Ramos (cell line): ENCODE data around the gene CTNNA1.

Experiments used
- in situ Hi-C: fragments of 300-500 bp; cut with MboI; formaldehyde crosslinking; loops from one replicate; pipeline ENCODE4 v1.14.3; 2022; ENCODE audit warnings: low sequenced_read_pairs; ENCODE audit not compliant: unreplicated experiment

The CTNNA1 gene

GRCh38 chr5:138943599-138944173 lies 190.5 kb downstream of the CTNNA1 start:
- in situ Hi-C loops: no loop called here

DNA sequence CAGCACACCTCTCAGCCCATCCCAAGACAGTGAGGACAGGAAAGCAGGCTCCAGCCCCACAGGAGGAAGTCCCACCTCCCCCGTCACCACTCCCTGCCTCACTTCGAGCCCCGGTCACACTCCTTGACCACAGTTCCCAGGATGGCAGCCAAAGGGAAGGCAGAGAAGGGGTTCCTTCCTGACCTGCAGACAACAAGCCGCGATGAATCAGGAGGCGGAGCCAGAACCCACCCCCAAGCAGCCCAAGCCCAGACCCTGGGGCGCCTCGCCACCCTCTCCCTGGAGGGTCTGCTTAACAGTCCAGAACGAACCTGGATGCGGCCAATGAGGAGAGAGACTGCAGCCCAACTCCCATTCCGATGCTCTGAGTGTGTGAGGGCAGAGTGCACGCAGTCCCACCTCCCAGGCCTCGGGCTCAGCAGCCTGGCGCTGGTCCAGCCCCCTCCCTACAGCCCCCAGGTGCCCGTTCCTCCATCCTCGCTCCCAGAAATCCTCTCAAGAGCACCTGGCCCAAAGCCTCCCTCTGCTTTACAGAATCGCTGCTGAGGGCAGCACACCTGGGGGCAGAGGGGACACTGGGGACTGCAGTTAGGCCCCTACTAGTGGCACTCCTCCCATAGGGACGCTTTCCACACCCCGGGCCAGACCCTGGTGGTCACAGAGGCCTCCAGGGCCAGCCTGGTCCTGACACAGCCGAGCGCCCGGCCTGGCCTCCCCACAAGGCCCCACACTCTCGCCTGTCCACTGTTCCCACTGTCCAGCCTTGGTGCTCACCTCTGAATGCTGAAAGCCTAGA lies 191.5 kb downstream of the CTNNA1 start:
- in situ Hi-C loops: no loop called here

GRCh38 chr5:138945421-138946240 lies 192.4 kb downstream of the CTNNA1 start:
- in situ Hi-C loops: no loop called here

- in situ Hi-C loops: no loop called here
Observed at GRCh38 chr5:138946241-138946623, 193.0 kb downstream of the CTNNA1 start.

DNA sequence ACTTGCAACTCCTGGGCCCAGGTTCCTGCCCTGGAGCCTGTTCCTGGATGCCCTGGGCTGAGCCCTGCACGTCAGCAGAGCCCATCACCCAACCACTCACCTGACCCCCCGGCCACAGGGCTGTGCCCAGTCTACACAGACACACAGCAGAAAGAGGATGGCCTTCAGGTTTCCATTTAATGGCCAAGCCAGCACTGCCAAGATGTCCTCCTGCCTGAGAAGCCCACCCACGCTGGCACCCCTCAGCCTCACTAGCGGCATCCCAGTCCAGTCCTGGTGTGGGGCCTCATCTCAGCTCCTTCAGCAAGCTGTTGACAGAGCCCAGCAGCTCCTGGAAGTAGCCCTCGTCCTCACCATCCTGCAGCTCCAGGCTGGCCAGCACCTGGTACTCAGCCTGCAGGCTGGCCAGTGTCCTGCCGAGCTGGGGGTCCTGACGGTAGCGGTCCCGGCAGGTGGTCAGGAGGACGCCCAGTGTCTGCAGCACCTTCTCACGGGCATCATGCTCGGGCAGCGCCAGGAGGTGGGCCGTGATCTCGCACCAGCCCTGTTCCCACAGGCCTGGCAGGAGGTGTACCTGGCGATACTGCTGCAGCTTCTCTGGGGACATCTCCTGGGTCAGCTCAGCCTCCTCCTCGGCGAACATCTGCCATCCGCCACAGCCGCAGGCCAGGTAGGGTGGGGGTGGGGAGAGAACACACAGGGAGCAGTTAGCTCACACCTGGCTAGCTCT lies 193.8 kb downstream of the CTNNA1 start:
- in situ Hi-C loops: no loop called here

- in situ Hi-C loops: no loop called here
Observed at GRCh38 chr5:138947780-138948179, 194.6 kb downstream of the CTNNA1 start.

- in situ Hi-C loops: no loop called here
Observed at GRCh38 chr5:138948471-138949222, 195.4 kb downstream of the CTNNA1 start.

DNA sequence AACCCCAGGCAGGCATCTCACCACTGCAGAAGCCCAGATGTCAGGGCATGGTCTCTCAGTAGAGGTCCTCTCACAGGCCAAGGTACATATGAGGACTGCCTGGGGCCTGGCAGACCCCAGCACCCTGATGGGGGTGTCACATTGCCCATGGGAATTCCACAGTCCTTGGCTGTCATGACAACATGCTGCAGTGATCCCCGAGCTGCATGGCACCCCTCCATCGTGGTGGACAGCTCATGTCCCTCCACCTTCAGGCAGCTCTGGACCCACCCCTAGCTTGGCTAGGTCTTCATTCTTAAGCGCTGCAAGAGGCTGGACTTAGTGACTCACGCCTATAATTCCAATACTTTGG lies 196.0 kb downstream of the CTNNA1 start:
- in situ Hi-C loops: no loop called here

GRCh38 chr5:138949988-138950387 lies 196.8 kb downstream of the CTNNA1 start:
- in situ Hi-C loops: no loop called here

DNA sequence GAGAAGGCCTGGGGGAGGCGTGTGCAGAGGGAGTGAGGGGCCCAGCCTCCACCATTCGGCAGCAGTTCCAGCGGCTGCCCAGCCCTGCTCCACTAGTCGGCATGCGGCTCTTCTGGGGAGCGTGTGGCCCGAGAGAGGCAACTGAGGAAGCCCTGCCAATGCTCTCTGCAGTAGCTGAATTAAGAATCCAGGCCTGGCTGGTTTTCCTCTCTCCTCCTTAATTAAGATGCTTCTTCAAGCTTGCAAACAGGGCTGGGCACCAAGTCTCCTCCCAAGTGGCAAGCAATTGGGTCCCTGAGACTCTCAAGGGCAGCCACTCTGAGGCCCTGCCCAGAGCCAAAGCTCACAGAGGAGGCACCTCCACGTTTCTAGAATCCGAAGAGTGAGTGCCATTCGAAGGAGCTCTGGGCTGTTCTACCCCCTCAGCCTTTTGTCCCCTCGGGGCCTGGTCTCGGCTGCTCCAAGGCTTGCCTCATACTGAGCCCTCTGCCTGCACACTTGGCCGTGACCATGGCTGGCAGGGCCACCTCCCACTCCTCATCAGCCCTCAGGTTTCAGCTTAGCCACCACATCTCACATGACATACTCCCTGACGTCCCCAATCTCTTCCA lies 197.3 kb downstream of the CTNNA1 start:
- in situ Hi-C loops: no loop called here

DNA sequence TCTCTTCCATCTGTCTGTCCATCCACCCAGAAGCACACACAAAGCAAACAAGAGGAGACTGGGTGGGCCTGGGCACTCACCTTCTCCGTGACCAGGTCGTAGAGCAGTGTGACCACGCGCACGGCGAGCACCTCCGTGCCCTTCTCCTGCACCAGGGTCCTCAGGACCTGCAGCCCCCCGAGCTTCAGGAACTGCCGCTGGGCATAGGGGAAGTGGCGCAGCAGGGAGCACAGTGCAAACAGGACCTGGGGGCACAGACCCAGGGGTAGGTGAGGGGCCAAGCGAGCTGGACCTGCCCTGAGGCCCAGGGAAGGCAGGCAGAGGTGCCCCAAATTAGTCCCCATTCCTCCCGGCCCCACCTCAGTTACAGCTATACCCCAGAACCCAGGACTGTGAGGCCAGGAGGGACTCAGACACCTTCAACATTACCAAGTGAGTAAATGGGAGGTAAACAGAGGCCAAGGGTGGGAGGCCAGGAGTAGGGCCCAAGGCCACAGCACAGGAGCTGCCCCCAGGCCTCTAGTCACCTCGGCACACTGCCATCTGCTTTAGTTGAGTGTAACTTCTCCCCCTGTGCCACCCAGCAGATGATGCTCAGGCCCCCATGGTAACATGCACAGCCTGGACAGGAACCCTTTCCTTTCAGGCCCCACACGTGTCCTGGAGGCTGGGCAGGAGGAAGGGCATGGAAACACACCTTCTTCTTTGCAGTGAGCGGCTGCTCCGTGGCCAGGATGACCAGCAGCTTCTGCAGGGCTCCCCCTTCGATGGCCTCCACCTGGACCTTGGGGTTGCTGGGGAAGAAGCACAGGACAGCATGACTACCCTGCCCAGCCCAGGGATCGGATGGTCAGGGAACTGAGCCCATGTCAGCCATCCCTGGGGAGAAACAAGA lies 198.1 kb downstream of the CTNNA1 start:
- in situ Hi-C loops: no loop called here

GRCh38 chr5:138951986-138952735 lies 198.9 kb downstream of the CTNNA1 start:
- in situ Hi-C loops: no loop called here

DNA sequence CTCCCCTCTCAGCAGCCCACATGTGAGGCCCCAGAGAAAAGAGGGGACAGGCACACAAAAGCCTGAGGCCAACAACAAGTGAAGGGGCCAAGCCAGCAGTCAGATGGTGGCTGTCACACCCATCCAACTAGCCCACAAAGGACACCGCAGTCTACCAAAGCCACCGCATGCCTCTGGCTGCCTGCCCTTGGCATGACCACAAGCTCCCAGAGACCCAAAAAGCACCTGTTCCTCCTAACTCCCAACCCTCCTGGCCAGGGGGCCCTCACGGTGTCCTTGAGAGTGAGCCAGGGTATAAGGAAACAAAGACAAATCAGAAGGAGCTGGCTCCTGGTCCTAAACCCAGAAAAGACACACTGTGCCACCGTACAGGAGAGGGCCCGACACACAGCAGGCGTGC lies 199.7 kb downstream of the CTNNA1 start:
- in situ Hi-C loops: no loop called here

DNA sequence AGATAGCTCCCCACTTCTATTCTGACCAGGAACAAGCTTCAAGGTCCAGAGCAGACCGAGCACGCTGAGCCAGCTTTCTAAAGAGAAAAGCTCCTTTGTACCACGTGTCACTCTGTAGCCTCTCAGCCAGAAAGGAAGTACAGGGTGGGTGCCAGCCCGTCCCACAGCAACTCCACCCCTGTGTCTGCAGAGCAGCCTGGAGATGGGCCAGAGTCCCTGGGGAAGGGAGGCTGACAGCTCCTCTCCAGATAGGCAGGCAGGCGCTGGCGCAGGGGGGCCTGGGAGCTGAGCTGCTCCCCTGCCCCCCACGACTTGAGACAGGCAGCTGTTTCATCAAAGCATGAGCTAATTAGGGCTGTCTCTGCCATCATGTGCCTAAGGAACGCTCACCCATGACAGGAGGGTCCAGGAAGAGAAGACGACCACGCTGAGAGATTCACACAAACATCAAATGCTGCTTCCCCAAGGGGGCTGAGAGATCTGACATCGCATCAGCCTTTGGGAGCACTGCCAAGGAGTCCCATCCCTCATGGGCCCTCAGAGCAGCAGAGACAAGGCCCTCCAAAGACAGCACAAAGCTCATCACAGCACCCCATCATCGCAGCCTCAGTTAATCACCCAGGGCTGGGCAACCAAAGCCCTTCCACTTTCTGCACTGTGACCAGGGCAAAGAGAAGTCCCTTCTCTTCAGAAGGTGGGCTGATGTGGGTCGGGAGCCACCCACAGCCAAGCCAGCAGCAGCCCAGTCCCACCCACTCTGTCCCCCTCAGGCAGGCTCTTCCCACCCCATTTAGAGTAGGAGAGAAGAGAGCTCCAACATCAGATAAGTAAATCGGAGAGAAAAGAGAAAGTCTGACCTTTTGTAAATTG lies 200.4 kb downstream of the CTNNA1 start:
- in situ Hi-C loops: no loop called here

DNA sequence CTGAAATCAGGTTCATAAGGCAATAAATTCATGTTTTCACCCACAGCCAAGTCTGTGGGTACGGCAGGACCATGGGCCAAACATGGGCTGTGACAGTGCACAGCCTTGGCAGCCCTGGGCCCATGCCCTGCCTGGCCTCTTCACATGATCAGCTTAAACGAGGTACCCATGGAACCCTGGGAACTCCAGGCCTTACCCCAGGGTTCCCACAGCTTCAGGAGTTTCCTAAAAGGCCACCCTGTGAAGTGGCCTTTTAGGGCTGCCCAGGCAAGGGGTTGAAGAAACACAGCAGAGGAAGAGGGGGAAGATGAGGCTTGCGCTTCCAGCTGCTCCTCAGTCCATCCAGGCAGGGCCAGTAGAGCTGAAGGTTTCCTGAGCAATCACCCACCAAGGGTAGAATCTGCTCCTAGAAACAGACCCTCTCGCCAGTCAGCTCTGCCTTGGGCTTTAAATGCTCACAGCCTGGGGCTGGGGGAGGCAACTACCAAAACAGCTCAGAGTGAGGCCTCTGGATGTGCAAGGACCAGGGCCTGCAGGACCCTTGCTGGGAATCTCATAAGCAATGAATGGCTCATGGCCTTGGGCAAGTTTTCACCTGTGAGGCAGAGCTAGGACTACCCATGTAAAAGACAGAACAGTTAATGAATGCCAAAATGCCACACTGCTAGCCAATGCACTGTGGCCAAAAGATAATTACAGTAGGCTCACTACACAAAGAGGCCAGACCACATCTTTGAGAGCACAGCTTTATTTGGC lies 201.2 kb downstream of the CTNNA1 start:
- in situ Hi-C loops: no loop called here

GRCh38 chr5:138955013-138955660 lies 201.9 kb downstream of the CTNNA1 start:
- in situ Hi-C loops: no loop called here
